ENCODE measurements around the gene SYCE3.

The SYCE3 gene

DNA sequence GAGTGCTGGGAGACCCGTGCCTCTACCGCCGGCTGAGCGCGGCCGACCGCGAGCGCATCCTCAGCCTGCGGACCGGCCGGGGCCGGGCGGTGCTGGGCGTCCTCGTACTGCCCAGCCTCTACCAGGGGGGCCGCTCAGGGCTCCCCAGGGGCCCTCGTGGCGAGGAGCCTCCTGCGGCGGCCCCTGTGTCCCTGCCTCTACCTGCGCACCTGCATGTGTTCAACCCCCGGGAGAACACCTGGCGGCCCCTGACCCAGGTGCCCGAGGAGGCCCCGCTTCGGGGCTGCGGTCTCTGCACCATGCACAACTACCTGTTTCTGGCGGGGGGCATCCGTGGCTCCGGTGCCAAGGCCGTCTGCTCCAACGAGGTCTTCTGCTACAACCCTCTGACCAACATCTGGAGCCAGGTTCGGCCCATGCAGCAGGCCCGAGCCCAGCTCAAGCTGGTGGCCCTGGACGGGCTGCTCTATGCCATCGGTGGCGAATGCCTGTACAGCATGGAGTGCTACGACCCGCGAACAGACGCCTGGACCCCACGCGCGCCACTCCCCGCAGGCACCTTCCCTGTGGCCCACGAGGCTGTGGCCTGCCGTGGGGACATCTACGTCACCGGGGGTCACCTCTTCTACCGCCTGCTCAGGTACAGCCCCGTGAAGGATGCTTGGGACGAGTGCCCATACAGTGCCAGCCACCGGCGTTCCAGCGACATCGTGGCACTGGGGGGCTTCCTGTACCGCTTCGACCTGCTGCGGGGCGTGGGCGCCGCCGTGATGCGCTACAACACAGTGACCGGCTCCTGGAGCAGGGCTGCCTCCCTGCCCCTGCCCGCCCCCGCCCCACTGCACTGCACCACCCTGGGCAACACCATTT is 13.6 kb downstream of the SYCE3 start:
- no peak for DNase-seq (ENCODE audit: low read depth)
- H3K4me3 ChIP-seq (replicated peaks; ENCODE audit: low read depth, low read length): no peak overlapping the region
- TF ChIP-seq, protein P1, sequence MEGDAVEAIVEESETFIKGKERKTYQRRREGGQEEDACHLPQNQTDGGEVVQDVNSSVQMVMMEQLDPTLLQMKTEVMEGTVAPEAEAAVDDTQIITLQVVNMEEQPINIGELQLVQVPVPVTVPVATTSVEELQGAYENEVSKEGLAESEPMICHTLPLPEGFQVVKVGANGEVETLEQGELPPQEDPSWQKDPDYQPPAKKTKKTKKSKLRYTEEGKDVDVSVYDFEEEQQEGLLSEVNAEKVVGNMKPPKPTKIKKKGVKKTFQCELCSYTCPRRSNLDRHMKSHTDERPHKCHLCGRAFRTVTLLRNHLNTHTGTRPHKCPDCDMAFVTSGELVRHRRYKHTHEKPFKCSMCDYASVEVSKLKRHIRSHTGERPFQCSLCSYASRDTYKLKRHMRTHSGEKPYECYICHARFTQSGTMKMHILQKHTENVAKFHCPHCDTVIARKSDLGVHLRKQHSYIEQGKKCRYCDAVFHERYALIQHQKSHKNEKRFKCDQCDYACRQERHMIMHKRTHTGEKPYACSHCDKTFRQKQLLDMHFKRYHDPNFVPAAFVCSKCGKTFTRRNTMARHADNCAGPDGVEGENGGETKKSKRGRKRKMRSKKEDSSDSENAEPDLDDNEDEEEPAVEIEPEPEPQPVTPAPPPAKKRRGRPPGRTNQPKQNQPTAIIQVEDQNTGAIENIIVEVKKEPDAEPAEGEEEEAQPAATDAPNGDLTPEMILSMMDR (IDR thresholded peaks at IDR 0.05; ENCODE audit: low read length, missing control alignments): no peak

DNA sequence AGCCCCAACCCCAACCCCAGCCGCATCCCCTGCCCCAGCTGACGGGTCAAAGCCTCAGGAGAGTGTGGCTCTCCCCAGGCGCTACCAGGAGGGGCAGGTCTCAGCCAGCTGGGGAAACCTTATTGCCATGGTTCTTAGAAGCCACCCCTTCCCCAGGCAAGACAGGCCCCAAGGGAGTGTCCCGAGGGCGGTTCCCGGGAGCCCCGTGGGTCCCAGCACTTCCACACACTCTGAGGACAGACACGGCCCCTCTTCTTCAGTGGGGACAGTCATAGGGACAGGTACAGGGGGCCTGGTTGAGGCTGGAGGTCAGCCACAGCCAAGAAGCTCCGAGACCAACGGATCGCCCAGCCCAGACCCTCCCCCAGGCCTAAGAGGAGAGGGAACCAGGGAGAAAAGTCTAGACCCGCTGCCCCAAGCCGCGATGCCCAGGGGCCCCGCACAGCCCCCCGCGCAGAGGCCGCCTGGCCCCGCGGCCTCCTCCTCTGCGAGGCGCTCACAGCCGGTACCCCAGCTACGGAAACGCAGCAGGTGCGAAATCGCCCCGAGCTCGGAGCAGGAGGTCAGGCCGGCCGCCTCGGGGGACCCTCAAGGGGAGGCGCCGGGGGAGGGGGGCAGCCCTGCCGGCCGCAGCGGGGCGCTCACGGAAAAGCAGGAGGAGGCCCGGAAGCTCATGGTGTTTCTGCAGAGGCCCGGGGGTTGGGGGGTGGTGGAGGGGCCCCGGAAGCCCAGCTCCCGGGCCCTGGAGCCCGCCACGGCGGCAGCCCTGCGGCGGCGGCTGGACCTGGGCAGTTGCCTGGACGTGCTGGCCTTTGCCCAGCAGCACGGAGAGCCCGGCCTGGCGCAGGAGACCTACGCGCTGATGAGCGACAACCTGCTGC is 14.4 kb downstream of the SYCE3 start:
- TF ChIP-seq, protein P1 (IDR thresholded peaks at IDR 0.05; ENCODE audit: low read length, missing control alignments): no peak
- DNase-seq (ENCODE audit: low read depth): no peak
- H3K4me3 ChIP-seq (replicated peaks; ENCODE audit: low read depth, low read length): no peak overlapping the region

DNA sequence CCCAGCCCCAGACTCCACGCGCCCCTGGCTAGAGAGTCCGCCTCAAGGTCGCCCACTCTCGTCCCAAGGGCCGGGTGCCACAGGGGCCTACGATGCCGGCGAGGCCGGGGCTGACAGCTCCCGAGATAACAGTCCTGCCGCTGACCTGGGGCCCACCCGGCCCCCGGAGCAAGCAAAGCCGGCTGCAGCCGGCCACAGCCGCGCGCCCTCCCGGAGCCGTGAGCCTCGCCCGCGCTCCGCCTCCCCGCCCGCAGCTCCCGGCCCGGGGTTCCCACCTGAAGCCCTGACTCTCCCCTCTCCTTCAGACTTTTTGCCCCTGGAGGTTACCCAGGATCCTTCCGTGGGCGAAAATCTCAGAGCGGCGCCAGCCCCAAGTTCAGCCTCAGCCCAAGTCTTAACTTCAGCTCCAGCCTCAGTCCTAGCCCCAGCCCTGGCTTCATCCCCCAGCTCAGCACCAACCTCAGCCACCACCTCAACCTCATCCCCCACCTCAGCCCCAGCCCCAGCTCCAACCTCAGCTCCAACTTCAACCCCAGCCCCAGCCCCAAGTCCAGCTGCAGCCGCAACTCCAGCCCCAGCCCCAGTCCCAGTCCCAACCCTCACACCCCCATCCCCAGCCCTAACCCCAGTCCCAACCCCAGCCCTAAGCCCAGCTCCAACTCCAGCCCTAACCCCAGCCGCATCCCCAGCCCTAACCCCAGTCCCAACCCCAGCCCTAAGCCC is 15.3 kb downstream of the SYCE3 start:
- H3K4me3 ChIP-seq (replicated peaks; ENCODE audit: low read depth, low read length): no peak overlapping the region
- TF ChIP-seq, protein P1 (IDR thresholded peaks at IDR 0.05; ENCODE audit: low read length, missing control alignments): no peak
- no peak for DNase-seq (ENCODE audit: low read depth)

DNA sequence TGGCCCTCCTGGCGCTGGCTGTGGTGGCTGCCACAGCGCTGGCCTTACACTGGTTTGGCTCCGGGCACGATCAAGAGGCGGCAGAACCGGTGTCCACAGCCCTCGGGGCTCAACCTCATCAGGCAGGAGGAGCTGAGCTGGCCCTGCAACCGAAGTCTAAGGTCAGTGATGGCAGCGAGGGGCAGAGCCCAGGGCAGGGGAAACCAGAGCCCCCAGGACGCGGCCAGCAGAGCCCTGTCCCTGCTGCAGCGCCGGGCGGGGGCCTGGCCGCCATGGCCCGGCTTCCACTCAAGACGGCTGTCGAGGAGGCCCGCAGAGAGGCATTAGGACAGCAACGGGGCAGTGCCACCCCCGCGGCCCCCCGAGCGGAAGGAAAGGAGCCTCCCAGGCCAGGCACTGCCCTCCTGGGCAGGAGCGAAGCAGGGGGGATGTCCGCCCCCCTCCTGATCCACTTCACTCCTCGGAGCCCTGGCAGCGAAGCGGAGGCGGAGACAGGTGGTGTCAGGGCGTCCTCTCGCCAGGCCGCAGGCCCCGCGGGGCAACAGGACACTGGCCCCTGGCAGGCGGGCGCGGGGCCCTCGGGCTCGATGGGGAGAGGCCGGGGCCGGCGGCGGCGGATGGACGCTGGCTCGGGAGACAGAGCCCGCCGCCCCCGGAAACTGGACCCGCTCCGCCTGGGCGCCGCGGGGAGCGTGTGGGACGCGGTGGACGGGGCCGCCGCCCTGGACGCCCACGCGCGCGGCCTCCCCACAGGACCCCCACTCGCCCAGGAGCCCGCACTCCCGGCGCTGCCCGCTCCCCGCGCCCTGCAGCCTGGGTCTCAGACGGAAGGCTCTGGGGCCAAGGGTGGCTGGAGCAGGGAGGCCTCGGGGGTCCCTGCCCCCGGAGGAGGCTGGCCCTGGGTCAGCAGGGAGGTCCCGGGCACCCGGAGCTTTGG is 16.1 kb downstream of the SYCE3 start:
- DNase-seq (ENCODE audit: low read depth): no peak
- TF ChIP-seq, protein P1 (IDR thresholded peaks at IDR 0.05; ENCODE audit: low read length, missing control alignments): no peak
- no peak overlapping the region for H3K4me3 ChIP-seq (replicated peaks; ENCODE audit: low read depth, low read length)

DNA sequence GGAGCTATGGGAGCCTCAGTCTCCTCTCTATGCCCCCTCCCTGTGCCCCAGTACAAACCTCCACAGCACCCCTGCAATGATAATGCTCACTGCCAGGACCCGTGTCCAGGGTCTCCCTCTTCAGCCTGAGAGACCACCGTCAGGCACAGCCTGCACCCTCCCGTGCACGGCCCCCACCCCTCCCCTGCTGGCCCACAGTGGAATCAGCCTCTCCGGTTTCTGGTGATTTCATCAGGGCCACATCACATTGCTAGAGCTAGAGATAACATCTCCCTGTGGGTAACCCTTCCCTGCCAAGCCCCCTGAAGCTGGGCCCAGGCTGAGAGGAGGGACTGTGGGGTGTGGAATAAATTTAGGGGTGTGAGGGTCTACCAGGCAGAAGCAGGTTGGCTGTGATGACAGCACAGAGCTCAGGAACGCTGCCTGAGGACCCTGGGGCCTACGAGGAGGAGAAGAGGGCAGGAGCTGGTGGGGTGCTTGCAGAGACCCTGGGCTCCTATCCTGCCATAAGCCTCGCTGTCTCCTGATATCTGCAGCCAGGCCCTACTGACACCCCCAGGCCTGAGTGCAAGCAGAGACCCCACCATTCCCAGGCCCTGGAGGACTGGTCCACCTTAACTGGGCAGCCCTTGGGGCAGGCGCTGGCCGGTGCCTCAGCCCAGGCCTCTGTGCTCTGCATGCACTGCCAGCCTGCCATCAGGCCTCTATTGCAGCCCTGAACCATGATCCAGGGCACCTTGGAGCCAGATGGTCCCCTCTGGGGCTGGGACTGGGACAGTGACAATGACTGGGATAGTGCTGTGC is 17.0 kb downstream of the SYCE3 start, which contains the start of gene KLHDC7B:
TSS of gene KLHDC7B (plus strand) at position 378 of the 804 bp plus-strand sequence. CDS start at position 723, 345 bp downstream.
- no peak for DNase-seq (ENCODE audit: low read depth)
- TF ChIP-seq, protein P1 (IDR thresholded peaks at IDR 0.05; ENCODE audit: low read length, missing control alignments): peak; percentile 7
- H3K4me3 ChIP-seq (replicated peaks; ENCODE audit: low read depth, low read length): no peak within 1 kb of the TSS

Data from fibroblast of pulmonary artery (primary cell).